Fibroblast of skin of scalp (primary cell): ENCODE data around the gene TVP23A.
"Not testable (repeated sequence)": the region's sequence is repeated elsewhere in the genome, so short reads cannot be mapped to it uniquely, and the experiment has no call there.

Source experiments
- DNase-seq: peaks from one replicate; pipeline ENCODE4 v3.0.0-alpha.2; 2013

Gene TVP23A

GRCh38 chr16:10791048-10791447 lies 27.5 kb downstream of the TVP23A start:
- DNase-seq: no peak

- DNase-seq: not testable (repeated sequence)
Measured at GRCh38 chr16:10788630-10789029, 30.0 kb downstream of the TVP23A start.

DNA sequence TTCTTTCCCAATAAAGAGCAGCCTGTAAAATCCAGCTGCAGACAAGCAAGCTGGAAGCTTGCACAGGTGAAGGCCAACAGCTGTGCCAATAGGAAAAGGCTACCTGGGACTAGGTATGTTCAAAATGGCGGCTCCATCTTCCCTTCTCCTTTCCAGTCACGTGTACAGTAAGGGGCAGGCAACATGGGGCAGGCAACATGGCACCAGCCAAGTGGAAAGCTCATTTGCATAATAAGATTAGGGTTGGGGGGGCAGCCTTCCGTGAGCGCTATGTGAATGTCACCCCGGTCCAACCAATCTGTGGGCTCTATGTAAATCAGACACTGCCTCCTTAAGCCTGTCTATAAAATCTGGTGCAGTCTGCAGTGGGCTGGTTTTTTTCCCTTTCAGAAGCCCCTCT lies 31.3 kb downstream of the TVP23A start:
- no peak for DNase-seq

GRCh38 chr16:10782628-10783027 lies 36.0 kb downstream of the TVP23A start:
- DNase-seq: no peak

DNA sequence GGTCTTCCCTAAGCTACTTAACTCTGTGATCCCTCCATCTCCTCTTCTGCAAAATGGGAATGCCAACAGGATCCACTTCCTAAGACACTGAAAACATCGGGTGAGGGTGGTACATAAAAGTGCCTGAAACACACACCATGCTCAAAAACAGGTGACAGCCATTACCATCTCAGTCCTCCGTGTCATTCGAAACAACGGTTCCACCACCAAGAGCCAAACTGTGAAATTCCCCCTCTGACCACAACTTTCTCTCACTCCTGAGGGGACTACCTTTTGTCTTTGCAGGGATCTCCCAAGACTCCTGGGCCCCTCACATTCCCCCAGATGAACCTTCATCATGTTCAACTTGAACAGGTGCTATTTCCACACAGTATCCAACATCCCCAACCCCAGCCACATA lies 38.0 kb downstream of the TVP23A start:
- no peak for DNase-seq

DNA sequence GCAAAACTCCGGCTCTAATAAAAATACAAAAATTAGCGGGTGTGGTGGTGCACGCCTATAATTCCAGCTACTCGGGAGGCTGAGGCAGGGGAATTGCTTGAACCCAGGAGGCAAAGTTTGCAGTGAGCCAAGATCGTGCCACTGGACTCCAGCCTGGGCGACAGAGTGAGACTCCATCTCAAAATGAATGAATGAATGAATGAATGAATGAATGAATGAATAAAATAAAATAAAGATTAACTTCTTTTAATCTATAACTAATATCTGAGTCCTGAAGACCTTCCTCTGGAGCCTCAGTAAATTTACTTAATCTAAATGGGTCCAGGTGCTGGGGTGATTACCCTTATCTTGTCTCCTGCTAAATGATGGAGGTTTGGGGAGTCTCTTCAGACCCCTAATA lies 38.7 kb downstream of the TVP23A start:
- DNase-seq: not testable (repeated sequence)

DNA sequence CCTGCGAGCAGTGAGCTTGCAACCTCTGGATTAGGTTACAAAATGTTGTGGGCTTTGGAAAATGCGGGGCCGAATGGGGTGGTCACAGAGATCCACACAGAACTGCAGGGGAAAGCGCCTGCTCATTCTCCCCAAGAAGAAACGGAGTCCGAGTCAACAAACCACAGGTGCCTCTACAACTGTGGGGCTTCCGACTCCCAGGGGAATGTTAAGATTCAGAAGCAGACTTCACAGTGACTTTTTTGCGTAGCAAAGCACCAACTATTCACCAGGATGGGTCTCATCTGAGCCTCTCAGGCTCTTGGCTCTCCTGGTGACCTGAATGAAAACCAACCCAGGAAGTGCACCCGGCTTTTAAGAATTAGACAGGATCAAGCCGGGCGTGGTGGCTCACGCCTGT lies 41.2 kb downstream of the TVP23A start:
- no peak for DNase-seq

DNA sequence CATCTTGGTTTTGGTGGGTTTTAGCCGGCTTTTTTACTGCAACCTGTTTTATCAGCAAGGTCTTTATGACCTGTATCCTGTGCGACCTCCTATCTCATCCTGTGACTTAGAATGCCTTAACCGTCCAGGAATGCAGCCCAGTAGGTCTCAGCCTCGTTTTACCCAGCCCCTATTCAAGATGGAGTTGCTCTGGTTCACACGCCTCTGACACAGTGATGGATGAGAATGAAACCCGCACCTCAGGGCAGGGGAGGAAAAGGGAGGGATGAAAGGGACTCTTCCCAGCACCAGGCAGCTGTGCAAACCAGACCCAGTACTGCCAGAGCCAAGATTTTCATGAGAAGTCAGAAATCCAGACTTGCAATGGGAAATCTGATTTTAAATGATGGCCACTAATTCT lies 41.7 kb downstream of the TVP23A start:
- not testable (repeated sequence) for DNase-seq

- no peak for DNase-seq
Measured at GRCh38 chr16:10776280-10776679, 42.3 kb downstream of the TVP23A start.

- peak; percentile 11 for DNase-seq
Measured at GRCh38 chr16:10770907-10771306, 47.7 kb downstream of the TVP23A start.

- no peak for DNase-seq
Measured at GRCh38 chr16:10769381-10769780, 49.2 kb downstream of the TVP23A start.

- no peak for DNase-seq
Measured at GRCh38 chr16:10767127-10767526, 51.5 kb downstream of the TVP23A start.

- DNase-seq: no peak
Measured at GRCh38 chr16:10765772-10766171, 52.8 kb downstream of the TVP23A start.

- DNase-seq: no peak
Measured at GRCh38 chr16:10763456-10763855, 55.1 kb downstream of the TVP23A start.

GRCh38 chr16:10762336-10763016 lies 56.1 kb downstream of the TVP23A start:
- no peak for DNase-seq

GRCh38 chr16:10761373-10761772 lies 57.2 kb downstream of the TVP23A start:
- no peak for DNase-seq

DNA sequence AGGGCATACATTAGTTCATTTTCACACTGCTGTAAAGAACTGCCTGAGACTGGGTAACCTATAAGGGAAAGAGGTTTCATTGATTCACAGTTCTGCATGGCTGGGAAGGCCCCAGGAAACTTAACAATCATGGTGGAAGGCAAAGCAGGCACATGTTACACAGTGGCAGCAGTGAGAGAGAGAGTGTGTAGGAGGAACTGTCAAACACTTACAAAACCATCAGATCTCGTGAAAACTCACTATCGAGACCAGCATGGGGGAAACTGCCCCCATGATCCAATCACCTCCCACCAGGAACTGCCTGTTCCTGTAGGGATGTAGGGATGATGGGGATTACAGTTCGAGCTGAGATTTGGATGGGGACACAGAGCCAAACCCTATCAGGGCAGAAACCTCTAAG lies 57.7 kb downstream of the TVP23A start:
- no peak for DNase-seq

DNA sequence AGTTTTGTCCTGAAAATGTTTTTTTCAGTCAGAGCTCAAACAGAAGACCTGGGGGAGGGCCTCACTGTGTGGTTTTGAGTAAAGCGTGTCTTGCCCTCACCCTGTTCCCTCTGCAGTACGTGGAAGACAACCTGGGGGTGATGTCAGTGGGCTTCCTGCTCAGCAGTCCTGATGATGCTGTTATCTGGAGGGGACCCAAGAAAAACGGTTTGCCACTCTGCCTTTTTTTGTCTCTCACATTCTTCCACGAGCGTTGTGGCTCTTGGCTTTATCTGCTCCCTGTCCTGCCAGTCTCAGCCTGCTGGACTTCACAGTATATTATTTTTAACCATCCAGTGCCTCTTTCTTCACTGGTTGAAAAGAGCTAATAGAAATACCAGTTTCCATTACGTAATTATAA lies 62.0 kb downstream of the TVP23A start:
- peak; percentile 44 for DNase-seq

- DNase-seq: peak; percentile 48
Measured at GRCh38 chr16:10754941-10755340, 63.7 kb downstream of the TVP23A start.

GRCh38 chr16:10753670-10754069 lies 64.9 kb downstream of the TVP23A start:
- DNase-seq: no peak

GRCh38 chr16:10752843-10753523 lies 65.6 kb downstream of the TVP23A start:
- no peak for DNase-seq

DNA sequence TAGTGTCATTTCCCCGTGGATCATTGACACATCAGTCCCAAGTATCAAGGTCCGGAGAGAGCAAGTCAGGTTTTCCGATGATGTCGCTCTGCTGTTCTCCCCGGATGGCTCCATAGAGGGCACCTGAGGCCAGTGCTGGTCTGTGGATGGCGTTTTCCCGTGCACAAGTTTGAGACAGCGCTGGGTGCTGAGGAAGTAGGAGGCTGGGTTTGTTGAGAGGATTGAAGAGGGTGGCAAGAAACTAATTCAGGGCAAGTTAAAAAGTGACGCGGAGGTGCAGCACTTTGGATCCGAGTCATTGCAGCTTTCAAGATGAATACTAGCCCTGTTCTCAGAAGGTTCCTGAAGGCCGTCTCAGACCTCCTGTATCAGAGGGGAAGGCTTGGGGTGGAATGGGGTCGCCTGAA lies 67.3 kb downstream of the TVP23A start:
- DNase-seq: no peak

GRCh38 chr16:10750793-10751192 lies 67.8 kb downstream of the TVP23A start:
- DNase-seq: no peak

DNA sequence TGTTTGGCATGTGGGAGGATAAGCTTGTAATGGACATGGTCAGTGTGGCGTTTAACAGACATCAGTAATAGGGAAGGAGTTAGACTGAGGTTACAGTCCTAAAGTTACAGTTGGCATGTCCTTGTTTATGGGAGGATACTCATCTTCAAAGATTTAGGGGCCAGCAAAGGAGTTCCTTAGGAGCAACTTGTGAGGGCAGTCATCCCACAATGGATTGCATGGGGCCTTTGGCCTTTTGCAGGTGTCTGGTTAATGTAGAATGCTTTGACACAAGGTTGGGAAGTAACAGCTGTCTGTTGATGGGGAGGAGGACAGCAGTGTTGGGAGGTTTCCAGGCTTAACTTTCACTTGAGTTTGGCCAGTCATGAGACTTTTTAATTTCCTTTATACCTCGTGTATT lies 72.8 kb downstream of the TVP23A start:
- DNase-seq: no peak
